Measurements from ENCODE around the gene MYOZ3. TPM values are rescaled to one million over a fixed set of nuclear protein-coding genes. Genes with fewer than 3 reads are reported as not detected.

The MYOZ3 gene
- total RNA-seq, 1 experiment from 2014 or later = 0.10 TPM

GRCh38 chr5:150692276-150692675, 31.2 kb downstream of the MYOZ3 start:
- POLR2A ChIA-PET = no interaction called here

More at GRCh38 chr5:150692276-150692675, 31.2 kb downstream of the MYOZ3 start:
- intact Hi-C loops (cut with micrococcal nuclease) = no loop called here
- H3K36me3 ChIP-seq (ENCODE audit: control insufficient read depth in 1 of 2, insufficient read depth in 2 of 2, low read length in 2 of 2) = peaks cover 52 to 66% of the 10 kb centered on the region in 2 experiments
- TF ChIP-seq EGR1 (IDR thresholded peaks at IDR 0.05; ENCODE audit: low read depth) (no peak), RAD21 (IDR thresholded peaks at IDR 0.05; ENCODE audit: low read depth) (no peak), CTCF (IDR thresholded peaks at IDR 0.05 in 2 of 3, conservative IDR thresholded peaks at IDR 0.05 in 1 of 3; ENCODE audit: borderline replicate concordance in 1 of 3, insufficient read depth in 1 of 3, low read depth in 2 of 3, low read length in 2 of 3) (no peak), SRF (IDR thresholded peaks at IDR 0.05; ENCODE audit: low read depth) (no peak), EZH2phosphoT487 (IDR thresholded peaks at IDR 0.05; ENCODE audit: borderline replicate concordance) (no peak)
- TF ChIP-seq, protein P1, sequence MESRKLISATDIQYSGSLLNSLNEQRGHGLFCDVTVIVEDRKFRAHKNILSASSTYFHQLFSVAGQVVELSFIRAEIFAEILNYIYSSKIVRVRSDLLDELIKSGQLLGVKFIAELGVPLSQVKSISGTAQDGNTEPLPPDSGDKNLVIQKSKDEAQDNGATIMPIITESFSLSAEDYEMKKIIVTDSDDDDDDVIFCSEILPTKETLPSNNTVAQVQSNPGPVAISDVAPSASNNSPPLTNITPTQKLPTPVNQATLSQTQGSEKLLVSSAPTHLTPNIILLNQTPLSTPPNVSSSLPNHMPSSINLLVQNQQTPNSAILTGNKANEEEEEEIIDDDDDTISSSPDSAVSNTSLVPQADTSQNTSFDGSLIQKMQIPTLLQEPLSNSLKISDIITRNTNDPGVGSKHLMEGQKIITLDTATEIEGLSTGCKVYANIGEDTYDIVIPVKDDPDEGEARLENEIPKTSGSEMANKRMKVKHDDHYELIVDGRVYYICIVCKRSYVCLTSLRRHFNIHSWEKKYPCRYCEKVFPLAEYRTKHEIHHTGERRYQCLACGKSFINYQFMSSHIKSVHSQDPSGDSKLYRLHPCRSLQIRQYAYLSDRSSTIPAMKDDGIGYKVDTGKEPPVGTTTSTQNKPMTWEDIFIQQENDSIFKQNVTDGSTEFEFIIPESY (IDR thresholded peaks at IDR 0.05; ENCODE audit: extremely low read depth, insufficient replicate concordance, low read length) = no peak
- TF ChIP-seq, protein P2, sequence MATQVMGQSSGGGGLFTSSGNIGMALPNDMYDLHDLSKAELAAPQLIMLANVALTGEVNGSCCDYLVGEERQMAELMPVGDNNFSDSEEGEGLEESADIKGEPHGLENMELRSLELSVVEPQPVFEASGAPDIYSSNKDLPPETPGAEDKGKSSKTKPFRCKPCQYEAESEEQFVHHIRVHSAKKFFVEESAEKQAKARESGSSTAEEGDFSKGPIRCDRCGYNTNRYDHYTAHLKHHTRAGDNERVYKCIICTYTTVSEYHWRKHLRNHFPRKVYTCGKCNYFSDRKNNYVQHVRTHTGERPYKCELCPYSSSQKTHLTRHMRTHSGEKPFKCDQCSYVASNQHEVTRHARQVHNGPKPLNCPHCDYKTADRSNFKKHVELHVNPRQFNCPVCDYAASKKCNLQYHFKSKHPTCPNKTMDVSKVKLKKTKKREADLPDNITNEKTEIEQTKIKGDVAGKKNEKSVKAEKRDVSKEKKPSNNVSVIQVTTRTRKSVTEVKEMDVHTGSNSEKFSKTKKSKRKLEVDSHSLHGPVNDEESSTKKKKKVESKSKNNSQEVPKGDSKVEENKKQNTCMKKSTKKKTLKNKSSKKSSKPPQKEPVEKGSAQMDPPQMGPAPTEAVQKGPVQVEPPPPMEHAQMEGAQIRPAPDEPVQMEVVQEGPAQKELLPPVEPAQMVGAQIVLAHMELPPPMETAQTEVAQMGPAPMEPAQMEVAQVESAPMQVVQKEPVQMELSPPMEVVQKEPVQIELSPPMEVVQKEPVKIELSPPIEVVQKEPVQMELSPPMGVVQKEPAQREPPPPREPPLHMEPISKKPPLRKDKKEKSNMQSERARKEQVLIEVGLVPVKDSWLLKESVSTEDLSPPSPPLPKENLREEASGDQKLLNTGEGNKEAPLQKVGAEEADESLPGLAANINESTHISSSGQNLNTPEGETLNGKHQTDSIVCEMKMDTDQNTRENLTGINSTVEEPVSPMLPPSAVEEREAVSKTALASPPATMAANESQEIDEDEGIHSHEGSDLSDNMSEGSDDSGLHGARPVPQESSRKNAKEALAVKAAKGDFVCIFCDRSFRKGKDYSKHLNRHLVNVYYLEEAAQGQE (IDR thresholded peaks at IDR 0.05; ENCODE audit: low read depth) = no peak
- H3K9me2 ChIP-seq (ENCODE audit: insufficient read depth) = no peaks in the 10 kb centered on the region
- ChIA-PET RAD21 (ENCODE audit: low non-redundant PET in 1 of 2, low total read pairs in 2 of 2, uncharacterized antibody in 2 of 2, unreplicated experiment in 2 of 2) (no interaction called here), CTCF (no interaction called here)
- H3K9ac ChIP-seq (ENCODE audit: low read length) = no peak overlapping the region
- H4K20me1 ChIP-seq (ENCODE audit: insufficient read depth) = no peaks in the 10 kb centered on the region
- H2AFZ ChIP-seq (ENCODE audit: low read depth, low read length, poor library complexity, severe bottlenecking) = no peak overlapping the region
- no peaks in the 10 kb centered on the region for H3K9me3 ChIP-seq (ENCODE audit: control insufficient read depth in 1 of 2, insufficient read depth in 1 of 2, low read depth in 1 of 2, low read length in 2 of 2)
- ATAC-seq (no peak), DNase-seq (ENCODE audit: low read depth, low spot score) (no peak)
- H3K79me2 ChIP-seq (ENCODE audit: insufficient read depth, low read length) = no peaks in the 10 kb centered on the region
- H3K27ac ChIP-seq (ENCODE audit: low read depth, low read length) = no peak overlapping the region
- no peak overlapping the region for H3K4me3 ChIP-seq (replicated peaks in 1 of 2; ENCODE audit: low read depth in 1 of 2, low read length in 2 of 2)
- no peaks in the 10 kb centered on the region for H3K4me1 ChIP-seq (ENCODE audit: control insufficient read depth in 1 of 2, insufficient read depth in 2 of 2, low read length in 2 of 2)
- H3K27me3 ChIP-seq (ENCODE audit: insufficient read depth, low read length) = no peaks in the 10 kb centered on the region
- no peak overlapping the region for H3K4me2 ChIP-seq (ENCODE audit: low read length)
- BruUV-seq (replicated peaks) = no TSS peak

Data from HCT116 (cell line).